Adrenal gland (tissue), 12 donors: ENCODE results near the gene RNF43. TPM values are rescaled to one million over a fixed set of nuclear protein-coding genes. Genes with fewer than 3 reads are reported as not detected.

Experiments
- DNase-seq, 7 donors: peaks; one replicate each; pipeline ENCODE4 v3.0.0-alpha.2; 2019 to 2020
- H3K27ac ChIP-seq, 5 donors: fragments of 200-600 bp; sonication (generic) in 4 of 5; 1 replicate in 3 of 5; 2 replicates in 2 of 5; pipeline versions ENCODE4 v1.5.1 to v1.8.0; 2016 to 2020; ENCODE audit warnings: mild to moderate bottlenecking in 1 of 5
- H3K27me3 ChIP-seq: fragments of 200-600 bp; 2 replicates; pipeline ENCODE4 v1.8.0; 2021
- H3K36me3 ChIP-seq, 2 donors: fragments of 200-600 bp; replicated peaks in 1 of 2; 1 replicate in 1 of 2; 2 replicates in 1 of 2; pipeline versions ENCODE4 v1.5.1 to v1.8.0; 2018 to 2022
- H3K4me1 ChIP-seq, 2 donors: fragments of 200-600 bp; replicated peaks in 1 of 2; 1 replicate in 1 of 2; 2 replicates in 1 of 2; pipeline versions ENCODE4 v1.5.1 to v1.8.0; 2018 to 2021
- H3K4me3 ChIP-seq, 4 donors: fragments of 200-600 bp; sonication (generic) in 3 of 4; one replicate each; pipeline ENCODE4 v1.5.1; 2016 to 2018
- H3K9me3 ChIP-seq, 3 donors: fragments of 200-600 bp; sonication (generic) in 1 of 3; replicated peaks in 1 of 3; 1 replicate in 2 of 3; 2 replicates in 1 of 3; pipeline versions ENCODE4 v1.5.1 to v1.8.0; 2016 to 2021
- CTCF ChIP-seq, 6 experiments: fragments of 450-650 bp in 4 of 6; fragments of 200-600 bp in 2 of 6; sonication (generic) in 1 of 6; IDR thresholded peaks; 1 replicate in 5 of 6; 2 replicates in 1 of 6; pipeline versions ENCODE4 v1.5.1 to v1.8.0; 2016 to 2021; ENCODE audit warnings: antibody characterized with exemption in 6 of 6, mild to moderate bottlenecking in 2 of 6, moderate library complexity in 1 of 6
- POLR2A ChIP-seq, 2 donors: fragments of 450-650 bp; IDR thresholded peaks; one replicate each; pipeline ENCODE4 v1.6.1; 2017; ENCODE audit warnings: antibody characterized with exemption in 2 of 2, mild to moderate bottlenecking in 2 of 2, moderate library complexity in 1 of 2
- WGBS, 4 donors: extraction: QIAGEN DNeasy Blood & Tissue Kit in 2 of 4; methylation state at CpG; one replicate each; pipeline versions ENCODE4 v1.1.5 to v1.1.7; 2013 to 2017; 5-methylcytosine and 5-hydroxymethylcytosine counted together
- intact Hi-C, 2 donors: fragments of 100-400 bp; cut with DNase I; formaldehyde crosslinking; loops; one replicate each; pipeline versions ENCODE4 v1.14.1 to v1.15.0; 2022 to 2023
- polyA plus RNA-seq, 3 donors: library from polyadenylated mRNA; stranded (reverse); fragments of 200-250 nt in 2 of 3; fragments of 350-450 nt in 1 of 3; fragmentation: Illumina TruSeq in 1 of 3; extraction: RNeasy Lipid Tissue Mini Kit (QIAGEN cat#74804) in 1 of 3; gene quantifications; one replicate each; pipeline ENCODE4 v1.2.3, GENCODE V29; 2013 to 2014
- total RNA-seq, 9 donors: library from RNA; depleted of rRNA in 4 of 9; stranded (reverse); fragments of >200 nt in 4 of 9; fragments of 120-200 nt in 1 of 9; fragmentation: NEBNext Ultra II Directional in 1 of 9; extraction: Animal tissue kit (Norgen Biotek cat#: 25700) in 1 of 9; gene quantifications; one replicate each; pipeline versions ENCODE4 v1.1.0 to v1.2.4, GENCODE V29; 2013 to 2023
- donor health status: healthy with polysubstance abuse.
- donor health status: Bipolar disorder and iron deficiency.
- donor health status: DM: yes; HTN: yes; CAD: no.
- donor health status: DM: no; HTN: no; CAD: no.
- donor health status: DM: no; HTN: no; CAD: no.
- donor health status: DM: yes; HTN: yes; CAD: no.

The RNF43 gene
- total and polyA plus RNA-seq, 12 donors: 5.9 to 30.8 (median 12.7) TPM

- 22 to 33% (median 30%) methylated on average over 6 of the region's 6 CpGs for WGBS, 4 donors
- intact Hi-C loops: loop anchor here in 1 of 2 donors (5.0 kb wide), 1 partner anchor 60 kb away; no protein-coding TSS in a partner anchor
- no peak for DNase-seq
- Histone ChIP-seq H3K27ac (peak overlapping the region in 4 of 5 donors; percentile 76 to 88 (median 83)), H3K9me3 (no peaks in the 10 kb centered on the region), H3K27me3 (no peaks in the 10 kb centered on the region), H3K36me3 (no peaks in the 10 kb centered on the region), H3K4me3 (peak overlapping the region in 2 of 4 donors; percentile 22 to 56), H3K4me1 (peaks cover 9 to 12% of the 10 kb centered on the region in 2 donors)
- TF ChIP-seq POLR2A (IDR thresholded peaks at IDR 0.05) (no peak), CTCF (IDR thresholded peaks at IDR 0.05) (no peak)
These were observed 416 bp downstream of the RNF43 start for GRCh38 chr17:58416937-58417299.

GRCh38 chr17:58416396-58416795 is 938 bp downstream of the RNF43 start:
- intact Hi-C loops: loop anchor here in 1 of 2 donors (5.0 kb wide), 1 partner anchor 59 kb away; no protein-coding TSS in a partner anchor
- no peak for TF ChIP-seq CTCF (IDR thresholded peaks at IDR 0.05)
- no peak for TF ChIP-seq POLR2A (IDR thresholded peaks at IDR 0.05)
- no peak for DNase-seq
- peaks cover 10 to 17% of the 10 kb centered on the region in 2 donors for H3K4me1 ChIP-seq
- H3K27ac ChIP-seq: peak overlapping the region in 3 of 5 donors; percentile 81 to 88 (median 85)
- WGBS, 4 donors: 35 to 51% (median 48%) methylated on average over 4 of the region's 4 CpGs
- no peaks in the 10 kb centered on the region for H3K36me3 ChIP-seq
- H3K4me3 ChIP-seq: peak overlapping the region in 2 of 4 donors; percentile 22 to 56
- no peaks in the 10 kb centered on the region for H3K27me3 ChIP-seq
- no peaks in the 10 kb centered on the region for H3K9me3 ChIP-seq

GRCh38 chr17:58415371-58416055 is 1.8 kb downstream of the RNF43 start:
- Histone ChIP-seq H3K27me3 (no peaks in the 10 kb centered on the region), H3K36me3 (no peaks in the 10 kb centered on the region), H3K4me3 (peak overlapping the region in 2 of 4 donors; percentile 22 to 56), H3K9me3 (no peaks in the 10 kb centered on the region), H3K4me1 (peaks cover 14 to 21% of the 10 kb centered on the region in 2 donors), H3K27ac (peak overlapping the region in 4 of 5 donors; percentile 3 to 88 (median 77))
- TF ChIP-seq CTCF (IDR thresholded peaks at IDR 0.05): peak in 5 of 6 experiments; percentile 12 to 33 (median 23)
- TF ChIP-seq POLR2A (IDR thresholded peaks at IDR 0.05): peak in 1 of 2 donors; percentile 46
- intact Hi-C loops: loop anchor here in 1 of 2 donors (5.0 kb wide), 1 partner anchor 58 kb away; no protein-coding TSS in a partner anchor
- DNase-seq: peak; percentile 37 to 71 (median 60)
- 39 to 50% (median 43%) methylated on average over 6 of the region's 6 CpGs for WGBS, 4 donors

- H3K4me1 ChIP-seq: peaks cover 14 to 21% of the 10 kb centered on the region in 2 donors
- H3K27me3 ChIP-seq: no peaks in the 10 kb centered on the region
- no peak for TF ChIP-seq CTCF (IDR thresholded peaks at IDR 0.05)
- no peak for TF ChIP-seq POLR2A (IDR thresholded peaks at IDR 0.05)
- no peaks in the 10 kb centered on the region for H3K36me3 ChIP-seq
- intact Hi-C loops: no loop called here
- H3K27ac ChIP-seq: peak overlapping the region in 2 of 5 donors; percentile 85 to 88
- no peaks in the 10 kb centered on the region for H3K9me3 ChIP-seq
- peak overlapping the region in 1 of 4 donors; percentile 56 for H3K4me3 ChIP-seq
- no peak for DNase-seq
- WGBS, 4 donors: 49 to 63% (median 61%) methylated on average over 3 of the region's 3 CpGs
These were observed 2.7 kb downstream of the RNF43 start for GRCh38 chr17:58414596-58414997.
